GM23248 (cell line): Measurements from ENCODE around the gene LEF1.

ENCODE experiments used
- EZH2 ChIP-seq: fragments of 200-600 bp; sonication (generic); IDR thresholded peaks from 2 replicates; pipeline ENCODE4 v1.6.1; 2018; ENCODE audit warnings: antibody characterized with exemption, mild to moderate bottlenecking; ENCODE audit not compliant: insufficient read depth, poor library complexity, severe bottlenecking
- EZH2phosphoT487 ChIP-seq: fragments of 200-600 bp; sonication (generic); IDR thresholded peaks from 2 replicates; pipeline ENCODE4 v1.6.1; 2018; ENCODE audit warnings: antibody characterized with exemption, moderate library complexity, mild to moderate bottlenecking, low read depth; ENCODE audit not compliant: insufficient read depth

GRCh38 chr4:108175966-108176365 is 7.2 kb upstream of the LEF1 start:
- TF ChIP-seq EZH2: no peak
- no peak for TF ChIP-seq EZH2phosphoT487
